ENCODE data around the gene SLC44A1.

Gene SLC44A1

GRCh38 chr9:105425816-105426433 lies 181.5 kb downstream of the SLC44A1 start:
- no peaks in the 10 kb centered on the region for H3K4me1 ChIP-seq (ENCODE audit: control insufficient read depth in 5 of 5, insufficient read depth in 5 of 5, low read length in 5 of 5)
- no peaks in the 10 kb centered on the region for H3K27me3 ChIP-seq (ENCODE audit: control insufficient read depth in 5 of 5, insufficient read depth in 4 of 5, low read length in 5 of 5)
- H3K9me3 ChIP-seq (ENCODE audit: control insufficient read depth in 5 of 5, low read length in 5 of 5) = no peaks in the 10 kb centered on the region
- no peak overlapping the region for H3K4me3 ChIP-seq (ENCODE audit: low read depth in 1 of 5, low read length in 5 of 5)
- H3K36me3 ChIP-seq (ENCODE audit: control insufficient read depth in 5 of 5, insufficient read depth in 5 of 5, low read length in 5 of 5) = no peaks in the 10 kb centered on the region
- no peak overlapping the region for H3K9ac ChIP-seq (ENCODE audit: low read length in 5 of 5)
- H3K27ac ChIP-seq (ENCODE audit: low read depth, low read length) = no peak overlapping the region

GRCh38 chr9:105426657-105427056 lies 182.2 kb downstream of the SLC44A1 start:
- H3K9me3 ChIP-seq (ENCODE audit: control insufficient read depth in 5 of 5, low read length in 5 of 5) = no peaks in the 10 kb centered on the region
- H3K4me1 ChIP-seq (ENCODE audit: control insufficient read depth in 5 of 5, insufficient read depth in 5 of 5, low read length in 5 of 5) = no peaks in the 10 kb centered on the region
- H3K27ac ChIP-seq (ENCODE audit: low read depth, low read length) = no peak overlapping the region
- H3K9ac ChIP-seq (ENCODE audit: low read length in 5 of 5) = no peak overlapping the region
- no peaks in the 10 kb centered on the region for H3K36me3 ChIP-seq (ENCODE audit: control insufficient read depth in 5 of 5, insufficient read depth in 5 of 5, low read length in 5 of 5)
- H3K4me3 ChIP-seq (ENCODE audit: low read depth in 1 of 5, low read length in 5 of 5) = no peak overlapping the region
- H3K27me3 ChIP-seq (ENCODE audit: control insufficient read depth in 5 of 5, insufficient read depth in 4 of 5, low read length in 5 of 5) = no peaks in the 10 kb centered on the region

- no peaks in the 10 kb centered on the region for H3K27me3 ChIP-seq (ENCODE audit: control insufficient read depth in 5 of 5, insufficient read depth in 4 of 5, low read length in 5 of 5)
- H3K36me3 ChIP-seq (ENCODE audit: control insufficient read depth in 5 of 5, insufficient read depth in 5 of 5, low read length in 5 of 5) = no peaks in the 10 kb centered on the region
- no peak overlapping the region for H3K27ac ChIP-seq (ENCODE audit: low read depth, low read length)
- no peak overlapping the region for H3K9ac ChIP-seq (ENCODE audit: low read length in 5 of 5)
- no peaks in the 10 kb centered on the region for H3K9me3 ChIP-seq (ENCODE audit: control insufficient read depth in 5 of 5, low read length in 5 of 5)
- H3K4me1 ChIP-seq (ENCODE audit: control insufficient read depth in 5 of 5, insufficient read depth in 5 of 5, low read length in 5 of 5) = no peaks in the 10 kb centered on the region
- no peak overlapping the region for H3K4me3 ChIP-seq (ENCODE audit: low read depth in 1 of 5, low read length in 5 of 5)
These were observed 187.2 kb downstream of the SLC44A1 start for GRCh38 chr9:105431424-105432246.

GRCh38 chr9:105432247-105432842 lies 187.9 kb downstream of the SLC44A1 start:
- no peaks in the 10 kb centered on the region for H3K9me3 ChIP-seq (ENCODE audit: control insufficient read depth in 5 of 5, low read length in 5 of 5)
- no peaks in the 10 kb centered on the region for H3K27me3 ChIP-seq (ENCODE audit: control insufficient read depth in 5 of 5, insufficient read depth in 4 of 5, low read length in 5 of 5)
- H3K9ac ChIP-seq (ENCODE audit: low read length in 5 of 5) = no peak overlapping the region
- no peaks in the 10 kb centered on the region for H3K36me3 ChIP-seq (ENCODE audit: control insufficient read depth in 5 of 5, insufficient read depth in 5 of 5, low read length in 5 of 5)
- H3K4me1 ChIP-seq (ENCODE audit: control insufficient read depth in 5 of 5, insufficient read depth in 5 of 5, low read length in 5 of 5) = no peaks in the 10 kb centered on the region
- H3K4me3 ChIP-seq (ENCODE audit: low read depth in 1 of 5, low read length in 5 of 5) = no peak overlapping the region
- H3K27ac ChIP-seq (ENCODE audit: low read depth, low read length) = no peak overlapping the region

- Histone ChIP-seq H3K4me1 (ENCODE audit: control insufficient read depth in 5 of 5, insufficient read depth in 5 of 5, low read length in 5 of 5) (no peaks in the 10 kb centered on the region), H3K27ac (ENCODE audit: low read depth, low read length) (no peak overlapping the region), H3K36me3 (ENCODE audit: control insufficient read depth in 5 of 5, insufficient read depth in 5 of 5, low read length in 5 of 5) (no peaks in the 10 kb centered on the region), H3K4me3 (ENCODE audit: low read depth in 1 of 5, low read length in 5 of 5) (no peak overlapping the region), H3K9ac (ENCODE audit: low read length in 5 of 5) (no peak overlapping the region), H3K9me3 (ENCODE audit: control insufficient read depth in 5 of 5, low read length in 5 of 5) (no peaks in the 10 kb centered on the region), H3K27me3 (ENCODE audit: control insufficient read depth in 5 of 5, insufficient read depth in 4 of 5, low read length in 5 of 5) (no peaks in the 10 kb centered on the region)
These were observed 191.0 kb downstream of the SLC44A1 start for GRCh38 chr9:105435453-105435852.

- H3K4me3 ChIP-seq (ENCODE audit: low read depth in 1 of 5, low read length in 5 of 5) = no peak overlapping the region
- no peak overlapping the region for H3K9ac ChIP-seq (ENCODE audit: low read length in 5 of 5)
- peaks cover 0 to 3% (median 0%) of the 10 kb centered on the region in 5 donors for H3K4me1 ChIP-seq (ENCODE audit: control insufficient read depth in 5 of 5, insufficient read depth in 5 of 5, low read length in 5 of 5)
- no peak overlapping the region for H3K27ac ChIP-seq (ENCODE audit: low read depth, low read length)
- H3K27me3 ChIP-seq (ENCODE audit: control insufficient read depth in 5 of 5, insufficient read depth in 4 of 5, low read length in 5 of 5) = no peaks in the 10 kb centered on the region
- H3K36me3 ChIP-seq (ENCODE audit: control insufficient read depth in 5 of 5, insufficient read depth in 5 of 5, low read length in 5 of 5) = no peaks in the 10 kb centered on the region
- H3K9me3 ChIP-seq (ENCODE audit: control insufficient read depth in 5 of 5, low read length in 5 of 5) = no peaks in the 10 kb centered on the region
These were observed 192.3 kb downstream of the SLC44A1 start for GRCh38 chr9:105436783-105437182.

- H3K27ac ChIP-seq (ENCODE audit: low read depth, low read length) = no peak overlapping the region
- H3K4me3 ChIP-seq (ENCODE audit: low read depth in 1 of 5, low read length in 5 of 5) = no peak overlapping the region
- no peaks in the 10 kb centered on the region for H3K27me3 ChIP-seq (ENCODE audit: control insufficient read depth in 5 of 5, insufficient read depth in 4 of 5, low read length in 5 of 5)
- no peak overlapping the region for H3K9ac ChIP-seq (ENCODE audit: low read length in 5 of 5)
- no peaks in the 10 kb centered on the region for H3K36me3 ChIP-seq (ENCODE audit: control insufficient read depth in 5 of 5, insufficient read depth in 5 of 5, low read length in 5 of 5)
- peaks cover 0 to 5% (median 0%) of the 10 kb centered on the region in 5 donors for H3K4me1 ChIP-seq (ENCODE audit: control insufficient read depth in 5 of 5, insufficient read depth in 5 of 5, low read length in 5 of 5)
- no peaks in the 10 kb centered on the region for H3K9me3 ChIP-seq (ENCODE audit: control insufficient read depth in 5 of 5, low read length in 5 of 5)
These were observed 193.3 kb downstream of the SLC44A1 start for GRCh38 chr9:105437704-105438103.

- Histone ChIP-seq H3K4me1 (ENCODE audit: control insufficient read depth in 5 of 5, insufficient read depth in 5 of 5, low read length in 5 of 5) (peaks cover 0 to 5% (median 0%) of the 10 kb centered on the region in 5 donors), H3K27me3 (ENCODE audit: control insufficient read depth in 5 of 5, insufficient read depth in 4 of 5, low read length in 5 of 5) (no peaks in the 10 kb centered on the region), H3K4me3 (ENCODE audit: low read depth in 1 of 5, low read length in 5 of 5) (no peak overlapping the region), H3K27ac (ENCODE audit: low read depth, low read length) (no peak overlapping the region), H3K9me3 (ENCODE audit: control insufficient read depth in 5 of 5, low read length in 5 of 5) (no peaks in the 10 kb centered on the region), H3K36me3 (ENCODE audit: control insufficient read depth in 5 of 5, insufficient read depth in 5 of 5, low read length in 5 of 5) (no peaks in the 10 kb centered on the region), H3K9ac (ENCODE audit: low read length in 5 of 5) (no peak overlapping the region)
These were observed 193.8 kb downstream of the SLC44A1 start for GRCh38 chr9:105438141-105438806.

- Histone ChIP-seq H3K27ac (ENCODE audit: low read depth, low read length) (no peak overlapping the region), H3K4me1 (ENCODE audit: control insufficient read depth in 5 of 5, insufficient read depth in 5 of 5, low read length in 5 of 5) (peaks cover 0 to 5% (median 0%) of the 10 kb centered on the region in 5 donors), H3K9ac (ENCODE audit: low read length in 5 of 5) (no peak overlapping the region)
These were observed 195.0 kb downstream of the SLC44A1 start for GRCh38 chr9:105439428-105439827.

More at GRCh38 chr9:105439428-105439827, 195.0 kb downstream of the SLC44A1 start:
- no peaks in the 10 kb centered on the region for H3K36me3 ChIP-seq (ENCODE audit: control insufficient read depth in 5 of 5, insufficient read depth in 5 of 5, low read length in 5 of 5)
- H3K4me3 ChIP-seq (ENCODE audit: low read depth in 1 of 5, low read length in 5 of 5) = no peak overlapping the region
- no peaks in the 10 kb centered on the region for H3K27me3 ChIP-seq (ENCODE audit: control insufficient read depth in 5 of 5, insufficient read depth in 4 of 5, low read length in 5 of 5)
- no peaks in the 10 kb centered on the region for H3K9me3 ChIP-seq (ENCODE audit: control insufficient read depth in 5 of 5, low read length in 5 of 5)

Measured in subcutaneous abdominal adipose tissue (tissue), 5 donors.